Coronary artery (tissue), 2 donors: Measurements from ENCODE around the gene SLF2.

Source experiments
- DNase-seq: peaks from one replicate; pipeline ENCODE4 v3.0.0-alpha.2; 2017; ENCODE audit warnings: low spot score
- H3K27ac ChIP-seq, 2 donors: fragments of 200-600 bp; sonication (generic); one replicate each; pipeline ENCODE4 v1.5.1; 2016 to 2019
- H3K4me3 ChIP-seq: fragments of 200-600 bp; sonication (generic); 2 replicates; pipeline ENCODE4 v1.5.1; 2016; ENCODE audit warnings: mild to moderate bottlenecking, moderate library complexity
- TF ChIP-seq, protein P1 (sequence below): fragments of 200-600 bp; sonication (generic); IDR thresholded peaks from one replicate; pipeline ENCODE4 v1.5.1; 2019; ENCODE audit warnings: antibody characterized with exemption

SLF2 gene

DNA sequence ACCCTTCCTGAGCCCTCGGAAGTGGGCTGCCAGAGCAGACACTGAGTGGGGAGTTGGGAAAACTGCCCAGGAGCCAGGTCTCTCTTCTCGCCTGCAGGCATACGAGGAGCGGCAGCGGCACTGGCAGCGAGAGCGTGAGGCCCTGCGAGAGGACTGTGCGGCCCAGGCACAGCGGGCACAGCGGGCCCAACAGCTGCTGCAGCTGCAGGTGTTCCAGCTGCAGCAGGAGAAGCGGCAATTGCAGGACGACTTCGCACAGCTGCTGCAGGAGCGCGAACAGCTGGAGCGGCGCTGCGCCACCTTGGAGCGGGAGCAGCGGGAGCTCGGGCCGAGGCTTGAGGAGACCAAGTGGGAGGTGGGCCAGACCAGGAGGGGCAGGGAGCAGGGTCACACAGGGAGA is 92.6 kb downstream of the SLF2 start:
- no peak overlapping the region for H3K4me3 ChIP-seq
- no peak for DNase-seq
- TF ChIP-seq, protein P1, sequence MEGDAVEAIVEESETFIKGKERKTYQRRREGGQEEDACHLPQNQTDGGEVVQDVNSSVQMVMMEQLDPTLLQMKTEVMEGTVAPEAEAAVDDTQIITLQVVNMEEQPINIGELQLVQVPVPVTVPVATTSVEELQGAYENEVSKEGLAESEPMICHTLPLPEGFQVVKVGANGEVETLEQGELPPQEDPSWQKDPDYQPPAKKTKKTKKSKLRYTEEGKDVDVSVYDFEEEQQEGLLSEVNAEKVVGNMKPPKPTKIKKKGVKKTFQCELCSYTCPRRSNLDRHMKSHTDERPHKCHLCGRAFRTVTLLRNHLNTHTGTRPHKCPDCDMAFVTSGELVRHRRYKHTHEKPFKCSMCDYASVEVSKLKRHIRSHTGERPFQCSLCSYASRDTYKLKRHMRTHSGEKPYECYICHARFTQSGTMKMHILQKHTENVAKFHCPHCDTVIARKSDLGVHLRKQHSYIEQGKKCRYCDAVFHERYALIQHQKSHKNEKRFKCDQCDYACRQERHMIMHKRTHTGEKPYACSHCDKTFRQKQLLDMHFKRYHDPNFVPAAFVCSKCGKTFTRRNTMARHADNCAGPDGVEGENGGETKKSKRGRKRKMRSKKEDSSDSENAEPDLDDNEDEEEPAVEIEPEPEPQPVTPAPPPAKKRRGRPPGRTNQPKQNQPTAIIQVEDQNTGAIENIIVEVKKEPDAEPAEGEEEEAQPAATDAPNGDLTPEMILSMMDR: no peak
- no peak overlapping the region for H3K27ac ChIP-seq

DNA sequence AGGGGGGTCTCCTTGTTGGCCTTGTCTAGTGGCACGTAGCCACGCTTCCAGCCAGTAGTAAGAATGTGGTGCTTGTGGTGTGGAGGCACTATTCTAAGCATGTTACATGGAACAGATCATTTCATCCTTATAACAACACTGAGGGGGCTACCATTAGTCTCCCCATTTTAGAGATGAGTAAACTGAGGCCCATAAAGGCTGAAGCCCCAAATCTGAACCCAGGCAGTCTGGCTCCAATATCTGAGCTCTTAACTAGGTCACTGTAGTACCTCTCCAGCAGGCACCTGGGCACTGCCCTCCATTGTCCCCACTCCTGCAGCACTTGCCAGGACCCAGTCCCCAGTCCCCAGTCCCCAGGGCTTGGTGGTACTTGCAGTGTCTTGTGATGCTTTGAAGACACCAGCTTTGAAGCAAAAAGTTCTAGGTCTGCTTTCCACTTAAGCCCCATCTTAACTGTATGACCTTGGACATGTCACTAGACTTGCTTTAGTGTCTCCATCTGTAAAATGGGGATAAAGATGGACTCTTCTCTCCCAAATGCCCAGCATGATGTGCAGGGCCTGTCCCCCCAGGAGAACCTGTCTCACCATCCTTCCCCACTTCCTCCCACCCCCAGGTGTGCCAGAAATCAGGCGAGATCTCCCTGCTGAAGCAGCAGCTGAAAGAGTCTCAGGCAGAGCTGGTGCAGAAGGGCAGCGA is 93.3 kb downstream of the SLF2 start:
- Histone ChIP-seq H3K4me3 (no peak overlapping the region), H3K27ac (peak overlapping the region in 1 of 2 donors; percentile 43)
- no peak for DNase-seq
- TF ChIP-seq, protein P1: no peak

DNA sequence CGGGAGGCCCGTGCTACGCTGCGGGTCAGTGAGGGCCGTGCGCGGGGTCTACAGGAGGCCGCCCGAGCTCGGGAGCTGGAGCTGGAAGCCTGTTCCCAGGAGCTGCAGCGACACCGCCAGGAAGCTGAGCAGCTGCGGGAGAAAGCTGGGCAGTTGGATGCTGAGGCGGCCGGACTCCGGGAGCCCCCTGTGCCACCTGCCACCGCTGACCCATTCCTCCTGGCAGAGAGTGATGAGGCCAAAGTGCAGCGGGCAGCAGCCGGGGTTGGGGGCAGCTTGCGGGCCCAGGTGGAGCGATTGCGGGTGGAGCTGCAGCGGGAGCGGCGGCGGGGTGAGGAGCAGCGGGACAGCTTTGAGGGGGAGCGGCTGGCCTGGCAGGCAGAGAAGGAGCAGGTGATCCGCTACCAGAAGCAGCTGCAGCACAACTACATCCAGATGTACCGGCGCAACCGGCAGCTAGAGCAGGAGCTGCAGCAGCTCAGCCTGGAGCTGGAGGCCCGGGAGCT is 93.9 kb downstream of the SLF2 start:
- DNase-seq: no peak
- Histone ChIP-seq H3K4me3 (no peak overlapping the region), H3K27ac (peak overlapping the region in 1 of 2 donors; percentile 43)
- TF ChIP-seq, protein P1: no peak

DNA sequence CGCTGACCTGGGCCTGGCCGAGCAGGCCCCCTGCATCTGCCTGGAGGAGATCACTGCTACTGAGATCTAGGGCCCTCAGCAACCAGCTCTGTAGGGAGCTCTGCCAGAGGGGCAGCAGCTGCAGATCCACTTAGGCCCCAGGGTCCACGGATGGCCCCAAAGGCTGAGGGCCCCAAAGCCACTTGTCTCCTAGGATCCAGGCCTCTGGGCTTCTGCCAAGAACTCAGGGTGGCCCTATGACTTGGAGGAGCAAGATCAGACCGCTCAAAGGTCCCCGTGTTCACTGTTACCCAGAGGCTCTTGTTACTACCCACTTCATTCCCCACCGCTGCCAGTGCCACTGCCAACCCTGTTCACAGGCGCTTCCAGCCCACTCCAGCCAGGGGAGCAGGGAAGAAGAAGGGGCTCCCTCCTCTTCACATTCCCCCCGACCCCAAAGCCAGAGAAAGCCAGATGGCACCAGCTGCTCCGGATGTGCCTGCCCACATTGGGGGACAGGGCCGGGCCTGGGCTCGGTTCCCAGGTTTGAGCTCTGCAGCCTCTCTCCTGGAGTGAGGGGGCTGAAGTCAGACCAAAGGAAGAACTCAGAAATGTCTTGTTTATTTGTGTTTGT is 94.4 kb downstream of the SLF2 start:
- H3K27ac ChIP-seq: peak overlapping the region in 1 of 2 donors; percentile 43
- DNase-seq: no peak
- TF ChIP-seq, protein P1: no peak
- no peak overlapping the region for H3K4me3 ChIP-seq

DNA sequence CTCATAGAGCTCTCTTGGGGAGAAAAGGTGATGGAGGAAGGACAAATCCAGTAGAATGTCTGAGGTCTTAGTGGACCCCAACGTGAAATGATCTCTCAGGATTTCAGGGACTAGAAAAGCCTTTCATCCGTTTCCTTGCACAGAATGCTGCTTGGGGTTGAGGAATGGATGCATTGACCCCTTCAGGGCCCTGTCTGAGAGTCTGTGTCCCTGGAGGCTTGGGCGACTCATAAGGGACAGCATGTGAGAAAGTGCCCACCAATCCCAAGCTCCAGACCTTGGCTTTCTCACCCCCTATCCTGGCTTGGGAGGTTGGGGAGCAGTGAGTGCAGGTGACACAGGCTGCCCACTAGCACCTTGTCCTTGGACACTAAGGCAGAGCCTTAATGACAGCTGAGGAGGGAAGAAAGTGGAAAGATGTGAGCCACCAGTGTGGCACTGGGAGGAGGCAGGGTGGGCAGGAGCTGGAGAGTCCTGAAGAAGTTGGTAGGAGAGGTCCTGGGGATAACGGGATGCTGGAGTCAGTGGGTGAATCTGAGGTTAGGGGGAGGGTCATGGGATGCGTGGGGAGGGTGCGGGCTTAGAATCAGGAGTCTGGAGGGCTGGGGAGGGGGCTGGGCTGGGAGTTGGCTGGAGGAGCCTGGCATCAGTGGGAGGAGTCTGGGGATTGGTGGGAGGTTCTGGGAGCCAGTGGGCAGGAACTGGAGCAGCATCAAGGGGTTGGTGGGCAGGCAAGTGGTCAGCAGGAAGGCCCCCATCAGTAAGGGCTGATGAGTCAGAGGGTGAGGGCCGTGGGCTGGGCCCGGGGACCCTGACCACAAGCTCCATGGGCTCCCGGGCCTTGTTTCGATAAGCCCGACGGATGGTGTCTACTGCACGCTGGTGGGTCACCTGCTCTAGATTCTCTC is 95.4 kb downstream of the SLF2 start:
- no peak overlapping the region for H3K4me3 ChIP-seq
- TF ChIP-seq, protein P1: no peak
- DNase-seq: no peak
- H3K27ac ChIP-seq: peak overlapping the region in 1 of 2 donors; percentile 65

DNA sequence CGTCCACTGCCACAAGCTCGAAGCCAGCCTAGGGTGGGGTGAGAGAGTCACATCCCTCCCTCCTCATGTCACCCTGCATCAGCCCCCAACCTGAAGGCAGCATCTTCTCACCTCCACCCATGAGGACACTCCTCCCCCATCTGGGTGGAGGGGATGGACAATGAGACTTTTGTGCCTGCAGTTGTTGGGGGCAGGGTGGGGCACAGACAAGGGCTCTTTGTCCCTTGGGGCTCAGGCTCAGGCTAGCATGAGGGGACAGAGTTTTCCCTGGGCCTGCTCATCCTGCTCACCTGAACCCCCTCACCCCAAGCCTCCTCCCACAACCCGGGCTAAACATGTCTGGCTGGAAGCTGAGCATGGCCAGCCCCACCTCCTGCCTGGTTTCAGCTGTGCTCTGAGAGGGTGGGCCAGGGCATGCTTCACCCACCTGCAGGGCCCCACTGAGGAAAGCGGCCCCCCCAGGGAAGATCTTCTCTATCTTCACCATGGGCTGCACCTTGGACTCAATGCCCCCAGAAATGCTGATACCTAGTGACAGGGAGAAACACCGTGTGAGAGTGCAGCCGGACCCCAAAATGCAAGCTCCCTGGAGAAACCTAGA is 96.2 kb downstream of the SLF2 start:
- H3K4me3 ChIP-seq: no peak overlapping the region
- H3K27ac ChIP-seq: peak overlapping the region in 1 of 2 donors; percentile 65
- DNase-seq: no peak
- TF ChIP-seq, protein P1: no peak
